GM12801 (cell line): ENCODE results near the gene KLF14.

Source experiments
- TF ChIP-seq, protein P1 (sequence below): IDR thresholded peaks from one replicate; pipeline ENCODE4 v1.5.1; 2011; ENCODE audit warnings: control low read depth; ENCODE audit not compliant: insufficient read length; ENCODE audit errors: extremely low read depth

The KLF14 gene

DNA sequence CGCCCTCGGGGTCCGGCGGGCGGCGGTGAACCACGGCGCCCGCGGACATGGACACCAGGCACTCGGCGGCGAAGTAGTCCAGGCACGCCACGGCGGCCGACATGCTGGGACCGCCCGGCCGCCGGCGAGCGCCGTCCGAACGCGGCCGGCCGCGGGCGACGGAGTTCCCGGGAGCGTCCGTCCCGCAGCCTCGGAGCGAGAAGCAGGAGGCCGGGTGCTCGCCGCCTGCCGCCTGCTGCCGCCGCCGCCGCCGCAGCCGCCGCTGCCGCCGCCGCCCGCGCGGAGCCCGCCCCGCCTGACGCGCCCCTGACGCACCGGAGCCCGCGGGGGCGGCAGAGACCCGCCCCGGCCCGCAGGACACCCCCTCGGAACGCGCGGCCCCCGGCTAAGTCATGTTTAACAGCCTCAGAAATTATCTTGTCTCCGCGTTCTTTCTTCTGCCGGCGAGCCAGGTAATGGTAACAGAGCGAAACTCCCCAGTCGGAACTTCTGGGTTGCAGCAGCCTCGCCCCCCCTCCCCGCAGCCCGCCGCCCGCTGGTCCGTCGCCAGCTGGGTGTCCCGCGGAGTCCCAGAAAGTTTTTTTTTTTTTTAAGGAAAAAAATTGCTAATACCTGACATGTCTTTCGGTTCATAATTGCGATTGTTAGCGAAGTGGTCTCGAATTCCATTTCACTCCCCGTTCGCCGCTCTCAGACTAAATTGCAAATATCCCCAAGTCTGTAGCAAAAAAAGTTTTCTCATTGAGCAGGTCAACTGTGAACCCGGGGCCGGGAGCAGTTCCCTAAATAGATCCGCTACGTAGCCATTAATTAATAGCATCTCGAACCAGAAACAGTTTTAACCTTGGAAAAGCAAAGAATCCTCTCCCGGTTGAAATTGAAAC lies at the start of gene KLF14:
TSS of gene KLF14 (minus strand) at position 277 of the 884 bp plus-strand sequence. CDS start at position 103, 174 bp downstream.
- TF ChIP-seq, protein P1, sequence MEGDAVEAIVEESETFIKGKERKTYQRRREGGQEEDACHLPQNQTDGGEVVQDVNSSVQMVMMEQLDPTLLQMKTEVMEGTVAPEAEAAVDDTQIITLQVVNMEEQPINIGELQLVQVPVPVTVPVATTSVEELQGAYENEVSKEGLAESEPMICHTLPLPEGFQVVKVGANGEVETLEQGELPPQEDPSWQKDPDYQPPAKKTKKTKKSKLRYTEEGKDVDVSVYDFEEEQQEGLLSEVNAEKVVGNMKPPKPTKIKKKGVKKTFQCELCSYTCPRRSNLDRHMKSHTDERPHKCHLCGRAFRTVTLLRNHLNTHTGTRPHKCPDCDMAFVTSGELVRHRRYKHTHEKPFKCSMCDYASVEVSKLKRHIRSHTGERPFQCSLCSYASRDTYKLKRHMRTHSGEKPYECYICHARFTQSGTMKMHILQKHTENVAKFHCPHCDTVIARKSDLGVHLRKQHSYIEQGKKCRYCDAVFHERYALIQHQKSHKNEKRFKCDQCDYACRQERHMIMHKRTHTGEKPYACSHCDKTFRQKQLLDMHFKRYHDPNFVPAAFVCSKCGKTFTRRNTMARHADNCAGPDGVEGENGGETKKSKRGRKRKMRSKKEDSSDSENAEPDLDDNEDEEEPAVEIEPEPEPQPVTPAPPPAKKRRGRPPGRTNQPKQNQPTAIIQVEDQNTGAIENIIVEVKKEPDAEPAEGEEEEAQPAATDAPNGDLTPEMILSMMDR = no peak

DNA sequence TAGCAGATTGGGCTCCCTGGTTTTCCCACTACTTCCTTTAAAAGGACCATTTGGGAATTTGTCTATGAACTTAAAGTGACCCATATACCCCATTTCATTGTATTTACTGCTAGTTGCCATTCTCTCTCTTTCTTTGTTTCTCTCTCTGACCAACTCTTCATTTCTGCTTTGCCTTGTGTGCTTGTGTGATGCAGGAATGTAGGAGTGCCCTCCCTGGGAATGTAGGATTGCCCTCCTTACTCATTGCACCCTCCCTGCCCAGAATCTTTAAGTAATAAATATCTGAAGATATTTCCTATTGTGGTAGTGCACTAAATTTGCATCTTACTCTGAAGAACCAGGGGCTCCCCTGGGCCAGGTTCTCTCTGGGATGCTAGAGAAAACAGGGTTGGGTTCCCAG lies 47.3 kb upstream of the KLF14 start:
- TF ChIP-seq, protein P1 = no peak

DNA sequence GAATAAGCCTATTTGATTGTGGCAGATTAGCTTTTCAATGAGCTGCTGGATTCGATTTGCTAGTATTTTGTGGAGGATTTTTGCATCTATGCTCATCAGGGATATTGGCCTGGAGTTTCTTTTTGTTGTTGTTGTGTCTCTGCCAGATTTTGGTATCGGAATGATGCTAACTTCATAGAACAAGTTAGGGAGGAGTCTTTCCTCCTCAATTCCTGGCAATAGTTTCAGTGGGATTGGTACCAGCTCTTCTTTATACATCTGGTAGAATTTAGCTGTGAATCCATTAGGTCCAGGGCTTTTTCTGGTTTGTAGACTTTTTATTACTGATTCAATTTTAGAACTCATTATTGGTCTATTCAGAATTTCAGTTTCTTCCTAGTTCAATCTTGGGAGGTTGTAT lies 43.4 kb upstream of the KLF14 start:
- TF ChIP-seq, protein P1 = no peak

DNA sequence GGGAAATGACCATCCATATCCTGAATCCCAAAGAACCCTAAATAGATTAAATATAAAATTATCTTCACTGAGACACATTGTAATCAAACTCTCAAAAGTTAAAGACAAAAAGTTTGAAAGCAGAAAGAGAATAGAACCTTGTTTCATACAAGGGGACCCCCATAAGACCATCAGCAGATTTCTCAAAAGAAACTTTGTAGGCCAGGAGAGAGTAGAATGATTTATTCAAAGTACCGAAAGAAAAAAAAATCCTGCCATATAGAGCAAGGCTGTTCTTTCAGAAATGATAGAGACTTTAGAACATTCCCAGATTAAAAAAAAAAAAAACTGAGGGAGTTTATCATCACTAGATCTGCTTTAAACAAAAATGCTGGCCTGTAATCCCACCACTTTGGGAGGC lies 34.8 kb upstream of the KLF14 start:
- TF ChIP-seq, protein P1 = no peak

GRCh38 chr7:130758429-130759056 lies 24.5 kb upstream of the KLF14 start:
- TF ChIP-seq, protein P1 = no peak

- TF ChIP-seq, protein P1 = no peak
Observed at GRCh38 chr7:130756316-130756715, 22.3 kb upstream of the KLF14 start.

- TF ChIP-seq, protein P1 = no peak
Observed at GRCh38 chr7:130752424-130752823, 18.4 kb upstream of the KLF14 start.
